SH-SY5Y (cell line): ENCODE results near the gene POU2F3.

Experiments used
- GATA2 ChIP-seq: IDR thresholded peaks from 2 replicates; pipeline ENCODE4 v1.6.1; 2011; ENCODE audit warnings: mild to moderate bottlenecking, low read depth, low read length
- GATA3 ChIP-seq: IDR thresholded peaks from 2 replicates; pipeline ENCODE4 v1.6.1; 2011; ENCODE audit warnings: low read depth, mild to moderate bottlenecking, low read length, moderate library complexity

Gene POU2F3

DNA sequence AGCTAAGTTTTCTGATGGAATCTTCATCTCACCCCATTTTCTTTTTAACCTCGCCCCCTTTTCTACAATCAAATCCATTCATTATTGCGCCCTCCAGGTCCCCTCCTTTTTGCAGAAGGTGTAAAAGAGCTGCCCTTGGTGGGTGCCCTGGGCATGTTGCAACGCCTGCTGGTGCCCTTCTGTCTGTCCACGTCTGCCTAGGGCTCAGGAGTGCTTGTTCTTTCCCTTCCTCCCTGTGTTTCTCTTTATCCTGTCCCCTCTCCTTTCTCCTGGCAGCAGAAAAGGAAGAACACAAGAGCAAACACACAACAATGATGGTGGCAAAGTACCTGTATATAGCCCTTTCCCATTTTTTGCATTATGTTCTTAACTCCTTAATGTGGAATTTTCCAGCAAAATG is 79.0 kb downstream of the POU2F3 start:
- TF ChIP-seq GATA2 (no peak), GATA3 (no peak)

DNA sequence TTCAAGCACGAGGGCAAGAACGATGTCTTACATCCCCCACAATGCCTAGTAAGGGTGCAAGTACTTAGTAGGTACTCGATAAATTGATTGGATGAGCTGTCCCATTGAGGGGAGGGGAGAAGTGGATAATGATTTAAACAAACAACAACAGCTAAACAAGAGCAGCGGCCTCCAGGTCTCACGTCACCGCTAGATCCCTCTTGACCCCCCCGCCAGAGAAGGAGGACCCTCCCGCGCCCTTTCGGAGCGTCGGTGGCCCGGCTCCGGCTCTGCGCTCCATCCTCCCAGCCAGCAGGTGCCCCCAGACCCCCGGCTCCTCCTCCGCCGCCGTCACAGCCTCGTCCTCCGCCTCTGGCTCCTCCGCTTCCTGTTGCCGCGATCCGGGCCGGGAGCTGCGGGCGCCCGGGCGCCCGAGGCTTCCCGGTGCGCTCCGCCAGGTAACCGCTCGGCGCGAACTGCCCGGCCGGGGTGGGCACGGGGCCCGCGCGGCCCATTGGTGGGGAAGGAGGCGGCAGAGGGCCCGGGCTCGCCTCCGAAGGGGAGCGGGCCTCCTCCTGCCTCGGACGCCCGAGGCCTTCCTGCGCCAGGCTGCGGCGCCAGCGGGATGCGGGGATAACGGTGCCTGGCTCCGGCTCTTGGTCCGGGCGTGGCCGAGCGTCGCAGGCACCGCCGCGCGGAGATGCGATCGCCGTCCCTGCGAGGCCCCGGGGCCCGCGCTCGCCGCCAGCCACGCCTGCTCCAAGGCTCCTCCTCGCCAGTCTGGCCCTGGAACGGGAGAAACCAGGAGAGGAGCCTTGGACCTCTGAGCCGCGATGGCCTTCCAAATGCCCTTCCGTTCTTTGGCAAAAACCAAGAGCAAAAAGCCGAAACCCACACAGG is 85.2 kb downstream of the POU2F3 start, which contains the start of gene TLCD5:
TSS of gene TLCD5 (plus strand) at position 368 of the 879 bp plus-strand sequence. CDS start 2,143 bp downstream, outside the sequence.
- TF ChIP-seq GATA3 (no peak), GATA2 (peak; percentile 22; the same call in 1 of the 2 replicates)

GRCh38 chr11:120326228-120326627 is 86.3 kb downstream of the POU2F3 start:
- TF ChIP-seq GATA2, result no peak
- TF ChIP-seq GATA3, result no peak

- TF ChIP-seq GATA2 (no peak), GATA3 (no peak)
These were observed 86.9 kb downstream of the POU2F3 start for GRCh38 chr11:120326845-120327281.

- TF ChIP-seq GATA2, result no peak
These were observed 87.4 kb downstream of the POU2F3 start for GRCh38 chr11:120327311-120327710.

DNA sequence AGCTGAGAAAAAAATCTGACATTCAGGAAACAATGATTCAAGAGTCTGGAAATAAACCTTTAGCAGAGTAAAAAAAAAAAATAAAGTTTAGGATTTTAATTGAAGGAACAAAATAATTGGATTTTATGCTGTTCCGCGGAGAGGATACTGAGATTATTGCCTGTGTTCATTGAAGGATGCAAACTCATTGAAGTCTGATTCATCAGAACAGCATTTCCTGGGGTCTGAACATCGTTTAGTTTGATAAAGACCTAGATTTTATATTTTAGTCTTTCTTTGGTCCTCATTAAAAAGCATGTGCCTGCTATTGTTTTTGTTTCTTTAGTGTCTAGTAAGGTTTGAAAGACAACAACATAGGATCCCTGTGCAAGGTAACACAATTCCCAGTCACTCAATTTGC is 89.6 kb downstream of the POU2F3 start:
- TF ChIP-seq GATA2 (no peak), GATA3 (no peak)

DNA sequence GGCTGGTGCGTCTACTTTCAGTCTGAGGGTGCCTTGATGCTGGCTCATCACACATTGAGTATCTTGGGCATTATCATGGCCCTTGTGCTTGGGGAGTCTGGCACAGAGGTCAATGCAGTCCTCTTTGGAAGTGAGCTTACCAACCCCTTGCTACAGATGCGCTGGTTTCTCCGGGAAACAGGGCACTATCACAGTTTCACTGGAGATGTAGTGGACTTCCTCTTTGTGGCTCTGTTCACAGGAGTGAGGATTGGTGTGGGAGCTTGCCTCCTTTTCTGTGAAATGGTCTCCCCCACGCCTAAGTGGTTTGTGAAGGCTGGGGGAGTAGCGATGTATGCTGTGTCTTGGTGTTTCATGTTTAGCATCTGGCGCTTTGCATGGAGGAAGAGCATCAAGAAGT is 90.1 kb downstream of the POU2F3 start:
- TF ChIP-seq GATA3 (no peak), GATA2 (no peak)

GRCh38 chr11:120331301-120331996 is 91.5 kb downstream of the POU2F3 start:
- no peak for TF ChIP-seq GATA2
- no peak for TF ChIP-seq GATA3

DNA sequence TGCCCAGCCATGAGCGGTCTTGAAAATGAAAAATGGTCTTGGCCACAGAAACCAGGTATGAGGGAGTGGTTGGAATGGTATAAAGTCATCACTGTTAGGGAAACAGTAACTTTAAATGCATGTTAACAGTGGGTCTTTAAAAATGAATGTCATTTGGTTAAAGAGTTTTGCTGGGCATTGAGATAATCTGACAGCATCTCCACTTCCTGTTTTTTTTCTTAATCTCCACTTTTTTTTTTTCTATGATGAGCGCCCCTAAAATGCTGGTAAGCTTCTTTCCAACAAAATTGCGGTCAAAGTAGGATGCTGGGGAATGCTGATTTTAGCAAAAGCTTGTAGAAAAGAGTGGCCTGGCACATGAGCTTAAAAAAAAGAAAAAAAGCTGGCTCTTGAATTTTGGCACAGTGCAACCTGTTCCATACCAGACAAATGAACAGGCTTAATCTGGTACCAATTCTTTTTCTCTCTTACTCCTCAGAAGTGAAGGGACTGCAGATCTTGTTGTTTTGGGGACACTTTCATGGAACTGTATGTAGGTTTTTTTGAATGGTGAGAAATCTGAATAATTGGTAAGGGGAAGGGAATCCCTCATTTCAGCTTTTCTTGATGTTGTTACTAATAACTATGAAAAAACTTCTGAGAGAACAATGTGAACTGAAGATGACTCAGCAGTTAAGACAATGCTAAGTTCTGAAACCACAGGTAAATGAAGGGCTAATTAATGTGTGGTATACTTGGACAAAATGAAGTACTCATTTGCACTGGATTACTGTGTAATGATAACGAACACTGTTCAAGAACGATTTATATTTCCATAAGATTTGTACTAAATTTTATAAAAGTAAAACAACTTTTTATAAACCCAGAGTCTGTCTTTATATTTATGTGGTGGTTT is 93.1 kb downstream of the POU2F3 start:
- TF ChIP-seq GATA3 (no peak), GATA2 (no peak)

GRCh38 chr11:120333801-120334200 is 93.9 kb downstream of the POU2F3 start:
- no peak for TF ChIP-seq GATA2
- no peak for TF ChIP-seq GATA3

- TF ChIP-seq GATA2 (no peak), GATA3 (no peak)
These were observed 94.4 kb downstream of the POU2F3 start for GRCh38 chr11:120334332-120334731.

- no peak for TF ChIP-seq GATA3
- no peak for TF ChIP-seq GATA2
These were observed 95.0 kb downstream of the POU2F3 start for GRCh38 chr11:120334894-120335462.

- TF ChIP-seq GATA3 (no peak), GATA2 (no peak)
These were observed 95.6 kb downstream of the POU2F3 start for GRCh38 chr11:120335556-120335907.
